Activated naive CD4-positive, alpha-beta T cell treated with anti-CD3 and anti-CD28 coated beads, Interleukin-2, amount 50 U/mL, for 72 hours (primary cell): ENCODE data around the gene NOTCH4. TPM values are rescaled to one million over a fixed set of nuclear protein-coding genes. Genes with fewer than 3 reads are reported as not detected.
"Not testable (repeated sequence)": the region's sequence is repeated elsewhere in the genome, so short reads cannot be mapped to it uniquely, and the experiment has no call there.

Source experiments
- ATAC-seq, 2 donors: fragments of 150-1000 bp; cut with Tn5 transposase; 2 replicates each; pipeline ENCODE4 v1.10.0; 2021; ENCODE audit warnings: mild to moderate bottlenecking in 2 of 2, moderate library complexity in 2 of 2
- DNase-seq, 2 donors: peaks; one replicate each; pipeline ENCODE4 v3.0.0; 2021 to 2022; ENCODE audit warnings: low spot score in 2 of 2
- H3K27ac Mint-ChIP-seq, 2 donors: one replicate each; pipeline ENCODE4 v1.8.0; 2022; ENCODE audit warnings: mild to moderate bottlenecking in 2 of 2, mixed read lengths in 2 of 2
- H3K36me3 Mint-ChIP-seq, 2 donors: one replicate each; pipeline ENCODE4 v1.8.0; 2022; ENCODE audit warnings: mixed read lengths in 2 of 2
- H3K9me3 Mint-ChIP-seq, 2 donors: one replicate each; pipeline ENCODE4 v1.8.0; 2022; ENCODE audit warnings: mixed read lengths in 2 of 2
- total RNA-seq, 2 donors: library from RNA; stranded (reverse); gene quantifications; one replicate each; pipeline ENCODE4 v1.2.3, GENCODE V29; 2022

The NOTCH4 gene
- total RNA-seq, 2 donors from 2014 or later: 0.64 to 0.70 TPM

DNA sequence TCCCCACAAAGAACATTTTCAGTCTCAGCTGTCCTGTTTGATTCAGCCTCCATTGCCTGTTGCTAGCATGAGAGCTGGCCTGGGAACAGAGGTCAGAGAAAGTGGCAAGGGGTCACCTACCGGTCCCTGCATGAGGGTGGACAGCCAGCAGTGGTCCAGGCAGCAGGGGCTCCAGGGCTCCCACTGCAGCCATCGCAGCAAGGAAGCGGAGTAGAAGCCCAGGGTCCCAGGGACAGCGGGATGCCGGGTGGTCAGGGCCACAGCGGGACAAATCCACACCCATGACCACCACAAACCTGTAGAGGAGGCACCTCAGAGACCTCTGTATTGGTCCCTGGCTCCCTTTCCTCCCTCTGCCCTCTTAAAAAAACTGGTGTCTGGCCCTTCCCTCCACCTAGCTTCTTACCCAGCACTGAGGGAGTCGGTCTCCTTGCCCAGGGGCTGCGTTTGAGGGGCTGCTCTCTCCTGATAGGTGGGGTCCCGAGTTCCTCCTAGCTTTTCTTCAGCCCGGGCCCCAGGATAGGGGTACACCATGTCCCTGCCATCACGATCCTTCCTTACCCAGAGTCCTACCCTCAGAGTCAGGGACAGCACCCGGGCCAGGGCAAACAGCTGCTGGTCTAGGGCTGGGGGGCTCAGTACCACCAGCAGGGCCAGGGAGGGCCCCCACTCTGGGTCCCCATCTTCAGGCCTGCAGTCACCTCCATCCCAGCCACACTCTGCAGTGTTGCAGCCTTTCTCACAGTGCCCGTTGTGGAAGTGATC, 23.0 kb downstream of the NOTCH4 start:
- ATAC-seq (no peak), DNase-seq (no peak)
- no peaks in the 10 kb centered on the region for H3K36me3 Mint-ChIP-seq
- peak overlapping the region in 1 of 2 donors; percentile 29 for H3K27ac Mint-ChIP-seq
- H3K9me3 Mint-ChIP-seq: no peaks in the 10 kb centered on the region

DNA sequence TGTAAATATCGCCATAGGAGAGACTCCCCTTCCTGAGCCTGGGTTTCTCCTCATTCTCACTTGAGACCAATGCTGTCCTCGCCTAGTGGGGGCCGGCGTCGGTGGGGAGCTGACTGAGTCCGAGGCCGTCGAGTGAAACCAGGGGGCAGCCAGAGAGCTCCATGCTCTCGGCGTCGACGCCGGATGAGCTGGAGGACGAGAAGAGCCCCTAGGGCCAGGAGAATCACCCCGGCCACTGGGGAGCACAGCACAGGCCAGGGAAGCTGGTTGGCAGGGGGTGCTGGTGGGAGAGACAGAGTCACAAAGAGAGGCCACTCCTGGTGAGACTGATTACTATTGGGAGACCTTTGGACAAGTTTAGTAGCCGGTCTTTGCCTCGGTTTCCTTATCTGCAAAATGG, 25.0 kb downstream of the NOTCH4 start:
- Mint-ChIP-seq H3K9me3 (no peaks in the 10 kb centered on the region), H3K27ac (no peak overlapping the region), H3K36me3 (no peaks in the 10 kb centered on the region)
- DNase-seq: no peak
- ATAC-seq: no peak

- DNase-seq: no peak
These were observed 25.5 kb downstream of the NOTCH4 start for GRCh38 chr6:32198345-32198696.

DNA sequence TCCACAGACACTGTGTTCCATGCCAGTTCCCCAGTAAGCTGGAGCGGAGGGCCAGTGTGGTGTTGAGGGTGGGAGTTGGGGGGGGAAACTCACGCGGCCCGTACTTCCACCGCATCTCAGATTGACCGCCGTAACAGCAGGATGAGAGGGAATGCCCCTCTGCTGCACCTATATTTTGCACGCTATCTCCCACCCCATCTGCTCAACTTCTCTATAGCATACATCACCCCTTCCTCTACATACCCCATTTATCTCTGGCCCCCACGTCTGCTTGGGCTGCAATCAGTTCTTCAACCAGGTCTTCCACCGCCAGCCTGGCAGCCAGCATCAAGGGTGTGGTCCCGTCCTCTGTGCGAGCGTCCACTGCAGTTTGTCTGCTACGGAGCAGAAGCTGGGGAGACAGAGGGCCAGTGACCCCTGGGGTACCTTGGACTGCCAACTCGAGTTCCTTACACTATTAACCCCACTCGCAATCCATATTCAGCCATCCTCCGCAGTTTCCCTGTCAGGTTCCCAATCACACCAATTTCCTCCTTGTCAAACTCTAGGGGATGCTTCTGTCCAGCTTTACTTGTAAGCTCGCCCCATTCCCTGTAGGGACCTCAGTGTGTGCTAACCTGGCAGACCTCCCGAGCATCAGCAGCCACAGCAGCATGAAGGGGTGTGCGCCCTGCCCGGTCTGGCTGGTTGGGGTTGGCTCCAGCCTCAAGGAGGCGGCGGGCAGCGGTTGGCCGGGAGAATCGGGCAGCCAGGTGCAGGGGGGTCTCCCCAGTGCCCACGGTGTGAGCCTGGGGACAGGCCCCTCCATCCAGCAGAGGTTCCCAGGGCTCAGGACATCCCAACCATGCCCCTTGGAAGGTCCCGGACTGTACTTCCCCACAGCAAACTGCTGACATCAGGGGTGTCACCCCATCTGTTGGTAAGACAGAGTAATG, 26.9 kb downstream of the NOTCH4 start:
- Mint-ChIP-seq H3K9me3 (no peaks in the 10 kb centered on the region), H3K27ac (peak overlapping the region; percentile 99 to 100), H3K36me3 (peaks cover under 1 to 8% of the 10 kb centered on the region in 2 donors)
- ATAC-seq (no peak), DNase-seq (no peak)

More at GRCh38 chr6:32198345-32198696, 25.5 kb downstream of the NOTCH4 start:
- ATAC-seq: no peak
- Mint-ChIP-seq H3K36me3 (no peaks in the 10 kb centered on the region), H3K27ac (no peak overlapping the region), H3K9me3 (no peaks in the 10 kb centered on the region)

GRCh38 chr6:32195902-32196681, 27.8 kb downstream of the NOTCH4 start:
- peak overlapping the region; percentile 99 to 100 for H3K27ac Mint-ChIP-seq
- H3K36me3 Mint-ChIP-seq: peaks cover 9 to 16% of the 10 kb centered on the region in 2 donors
- H3K9me3 Mint-ChIP-seq: no peaks in the 10 kb centered on the region
- peak in 1 of 2 donors; percentile 54 for DNase-seq
- peak; percentile 85 to 89 for ATAC-seq

DNA sequence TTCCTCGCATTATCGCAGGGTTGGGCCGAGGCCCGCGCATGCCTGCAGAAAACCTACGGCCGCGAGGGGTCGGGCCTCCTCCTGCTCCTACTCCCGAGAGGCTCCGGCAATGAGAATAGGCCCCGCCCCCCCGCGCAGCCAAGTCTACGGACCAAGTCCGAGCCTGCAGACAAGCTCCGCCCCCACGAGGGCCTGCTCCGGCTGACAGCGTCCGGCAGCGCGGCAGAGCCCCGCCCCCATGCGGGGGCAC, 28.3 kb downstream of the NOTCH4 start:
- H3K27ac Mint-ChIP-seq: peak overlapping the region; percentile 95 to 99
- no peaks in the 10 kb centered on the region for H3K9me3 Mint-ChIP-seq
- peak; percentile 100 for DNase-seq
- peak; percentile 85 to 90 for ATAC-seq
- H3K36me3 Mint-ChIP-seq: peaks cover 12 to 19% of the 10 kb centered on the region in 2 donors

GRCh38 chr6:32194825-32195651, 28.8 kb downstream of the NOTCH4 start:
- peaks cover 12 to 19% of the 10 kb centered on the region in 2 donors for H3K36me3 Mint-ChIP-seq
- ATAC-seq (no peak), DNase-seq (no peak)
- H3K9me3 Mint-ChIP-seq: no peaks in the 10 kb centered on the region
- peak overlapping the region; percentile 95 to 99 for H3K27ac Mint-ChIP-seq

GRCh38 chr6:32194388-32194787, 29.5 kb downstream of the NOTCH4 start:
- DNase-seq: no peak
- H3K27ac Mint-ChIP-seq: peak overlapping the region; percentile 33 to 99
- H3K9me3 Mint-ChIP-seq: no peaks in the 10 kb centered on the region
- peaks cover 12 to 20% of the 10 kb centered on the region in 2 donors for H3K36me3 Mint-ChIP-seq
- ATAC-seq: no peak

DNA sequence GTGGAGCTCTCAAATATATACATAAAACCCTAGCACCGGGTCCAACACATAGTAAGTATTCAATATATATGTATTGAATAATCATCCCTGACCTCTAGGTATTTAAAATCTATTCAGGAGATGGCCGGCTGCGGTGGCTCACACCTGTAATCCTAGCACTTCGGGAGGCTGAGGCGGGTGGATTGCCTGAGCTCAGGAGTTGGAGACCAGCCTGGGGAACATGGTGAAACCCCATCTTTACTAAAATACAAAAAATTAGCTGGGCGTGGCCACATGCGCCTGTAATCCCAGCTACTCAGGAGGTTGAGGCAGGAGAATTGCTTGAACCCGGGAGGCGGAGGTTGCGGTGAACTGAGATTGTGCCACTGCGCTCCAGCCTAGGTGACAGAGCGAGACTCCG, 30.8 kb downstream of the NOTCH4 start:
- not testable (repeated sequence) for DNase-seq, ATAC-seq, H3K9me3 Mint-ChIP-seq
- peaks cover 25 to 32% of the 10 kb centered on the region in 2 donors for H3K36me3 Mint-ChIP-seq
- H3K27ac Mint-ChIP-seq: peak overlapping the region; percentile 92 to 94

DNA sequence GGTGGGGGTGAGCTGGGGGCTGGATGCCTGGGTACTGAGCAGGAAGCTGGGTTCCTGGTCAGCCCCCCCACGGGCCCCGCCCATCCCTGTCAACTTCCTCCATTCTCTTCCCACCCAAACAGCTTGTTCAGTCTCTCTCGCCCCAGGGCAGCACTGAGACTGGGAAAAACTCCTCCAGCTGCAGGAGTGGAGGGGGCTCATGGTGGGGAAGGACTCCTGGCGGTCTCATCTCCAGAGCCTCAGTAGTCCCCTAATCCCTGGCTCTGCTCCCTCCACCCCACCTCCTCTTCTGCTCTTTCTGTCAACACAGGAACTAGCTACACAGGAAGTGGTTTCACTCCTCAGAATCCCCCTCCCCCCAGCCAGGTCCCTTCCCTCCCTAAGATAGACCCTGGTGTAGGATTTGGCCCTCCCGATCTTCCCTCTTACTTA, 31.2 kb downstream of the NOTCH4 start, which contains the start of gene GPSM3:
GPSM3 (minus strand) TSS at position 36 of the 432 bp plus-strand sequence. CDS start 130 bp downstream, outside the sequence.
- ATAC-seq: no peak
- peak within 1 kb of the TSS; percentile 94 to 97 for H3K27ac Mint-ChIP-seq
- peaks cover 30 to 35% of the 10 kb centered on the region in 2 donors for H3K36me3 Mint-ChIP-seq
- H3K9me3 Mint-ChIP-seq: no peaks in the 10 kb centered on the region
- no peak for DNase-seq

- peak overlapping the region; percentile 94 to 97 for H3K27ac Mint-ChIP-seq
- DNase-seq (peak in 1 of 2 donors; percentile 69), ATAC-seq (no peak)
- peaks cover 37 to 41% of the 10 kb centered on the region in 2 donors for H3K36me3 Mint-ChIP-seq
- H3K9me3 Mint-ChIP-seq: no peaks in the 10 kb centered on the region
These were observed 31.9 kb downstream of the NOTCH4 start for GRCh38 chr6:32191696-32192607.

GRCh38 chr6:32190911-32191677, 32.8 kb downstream of the NOTCH4 start:
- no peak for ATAC-seq
- Mint-ChIP-seq H3K36me3 (peaks cover 45 to 50% of the 10 kb centered on the region in 2 donors), H3K27ac (peak overlapping the region; percentile 94 to 97), H3K9me3 (no peaks in the 10 kb centered on the region)
- no peak for DNase-seq

DNA sequence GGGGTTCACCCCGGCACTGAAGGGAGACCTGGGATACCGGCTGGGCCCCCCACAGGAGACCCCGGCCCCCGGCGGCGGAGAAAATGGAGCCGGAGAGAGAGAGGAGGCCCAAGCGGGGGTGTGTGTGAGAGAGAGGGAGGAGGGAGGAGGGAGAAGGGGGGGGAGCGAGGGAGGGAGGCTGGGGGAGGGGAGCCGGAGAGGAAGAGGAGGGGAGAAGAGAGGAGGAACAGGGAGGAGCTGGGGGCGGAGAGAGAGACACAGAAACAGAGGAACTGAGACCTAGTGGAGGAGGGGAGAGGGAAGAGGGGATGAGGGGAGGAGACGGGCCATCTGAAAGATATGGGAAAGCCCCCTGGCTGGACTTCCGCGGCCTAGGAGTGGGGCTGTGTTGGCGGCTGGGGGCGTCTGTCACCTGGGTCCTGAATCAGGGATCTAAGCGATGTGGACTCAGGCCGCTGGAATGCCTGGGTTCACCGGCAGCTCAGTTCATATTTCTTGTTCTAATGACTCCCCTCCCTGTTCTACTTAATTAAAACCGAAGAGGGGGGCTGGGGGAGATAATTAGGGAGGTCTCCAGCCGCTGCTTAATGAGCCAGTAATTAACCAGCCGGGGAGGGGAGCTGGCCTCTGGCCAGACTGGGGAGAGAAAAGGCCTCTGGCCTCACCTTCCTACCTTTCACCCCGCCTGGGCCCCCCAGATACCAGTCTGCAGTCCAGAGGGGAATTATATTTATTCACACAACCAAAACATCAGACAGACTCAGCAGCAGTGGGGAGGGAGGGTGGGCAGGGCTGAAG, 33.6 kb downstream of the NOTCH4 start, which contains the start of gene PBX2:
PBX2 (minus strand) TSS at position 149 of the 798 bp plus-strand sequence. CDS start 287 bp downstream, outside the sequence.
- ATAC-seq: peak; percentile 65 to 72
- Mint-ChIP-seq H3K27ac (peak within 1 kb of the TSS; percentile 94 to 97), H3K36me3 (peaks cover 45 to 57% of the 10 kb centered on the region in 2 donors), H3K9me3 (no peaks in the 10 kb centered on the region)
- DNase-seq: peak; percentile 64 to 77

DNA sequence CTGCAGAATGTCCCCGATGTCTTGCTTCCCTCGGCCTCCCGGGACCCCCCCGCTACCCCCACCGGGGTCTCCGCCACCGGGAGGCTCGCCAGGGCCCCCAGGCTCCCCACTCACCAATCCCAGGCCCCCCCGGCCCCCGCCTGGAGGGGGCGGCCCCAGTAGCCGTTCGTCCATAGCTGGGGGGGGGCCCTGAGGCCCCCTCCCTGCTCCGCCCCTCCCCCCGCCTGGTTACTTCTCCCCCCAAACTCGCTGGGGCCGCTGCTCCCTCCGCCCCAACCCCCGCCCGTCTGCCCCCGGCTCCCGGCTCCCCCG, 34.2 kb downstream of the NOTCH4 start:
- Mint-ChIP-seq H3K9me3 (no peaks in the 10 kb centered on the region), H3K27ac (peak overlapping the region in 1 of 2 donors; percentile 94), H3K36me3 (peaks cover 45 to 57% of the 10 kb centered on the region in 2 donors)
- ATAC-seq (no peak), DNase-seq (no peak)
